A673 (cell line): ENCODE results near the gene MDM1. TPM values are rescaled to one million over a fixed set of nuclear protein-coding genes. Genes with fewer than 3 reads are reported as not detected.

Experiments
- BruUV-seq: library from RNA; stranded (reverse); fragments of 400-500 nt; replicated peaks from 2 replicates; lab custom pipeline; 2021; lab: Mats Ljungman, UMichigan
- CTCF ChIA-PET: fragments of 300-600 bp; sonication (Branson Sonifier 250); formaldehyde crosslinking; loops from one replicate; lab custom pipeline; 2022; ENCODE audit warnings: antibody characterized with exemption; lab: Charles Lee
- POLR2A ChIA-PET: fragments of 300-600 bp; sonication (Branson Sonifier 250); formaldehyde crosslinking; loops from one replicate; lab custom pipeline; 2022; ENCODE audit warnings: antibody characterized with exemption; ENCODE audit not compliant: low non-redundant PET; lab: Charles Lee
- DNase-seq: peaks from one replicate; pipeline ENCODE4 v3.0.0-alpha.2; 2015; ENCODE audit warnings: low spot score
- H3K27ac ChIP-seq: fragments of 200-600 bp; sonication (generic); 2 replicates; pipeline ENCODE4 v1.5.1; 2016; ENCODE audit warnings: mixed run types, low read depth, mild to moderate bottlenecking, mixed read lengths, antibody characterized with exemption, low read length; ENCODE audit not compliant: poor library complexity, severe bottlenecking
- H3K27me3 ChIP-seq: fragments of 200-600 bp; sonication (generic); replicated peaks from 2 replicates; pipeline ENCODE4 v1.6.1; 2017; ENCODE audit warnings: mixed run types, low read depth, mild to moderate bottlenecking, mixed read lengths, antibody characterized with exemption, low read length; ENCODE audit not compliant: insufficient read depth, poor library complexity
- H3K36me3 ChIP-seq: fragments of 200-600 bp; sonication (generic); 2 replicates; pipeline ENCODE4 v1.6.1; 2016; ENCODE audit warnings: mixed run types, mild to moderate bottlenecking, mixed read lengths, antibody characterized with exemption, low read length; ENCODE audit not compliant: insufficient read depth, poor library complexity, severe bottlenecking
- H3K4me1 ChIP-seq: fragments of 200-600 bp; sonication (generic); 2 replicates; pipeline ENCODE4 v1.6.1; 2017; ENCODE audit warnings: mixed run types, mild to moderate bottlenecking, mixed read lengths, antibody characterized with exemption, low read length; ENCODE audit not compliant: insufficient read depth, poor library complexity, severe bottlenecking
- H3K4me3 ChIP-seq: fragments of 200-600 bp; sonication (generic); 2 replicates; pipeline ENCODE4 v1.5.1; 2016; ENCODE audit warnings: low read depth, mixed run types, mild to moderate bottlenecking, mixed read lengths, low read length; ENCODE audit not compliant: poor library complexity, severe bottlenecking
- H3K9me3 ChIP-seq: fragments of 200-600 bp; sonication (generic); 2 replicates; pipeline ENCODE4 v1.6.1; 2016; ENCODE audit warnings: mixed run types, low read depth, mild to moderate bottlenecking, mixed read lengths, antibody characterized with exemption, low read length; ENCODE audit not compliant: poor library complexity, severe bottlenecking
- CTCF ChIP-seq: fragments of 300-800, 200-600 bp; sonication (generic); conservative IDR thresholded peaks from 2 replicates; pipeline ENCODE4 v1.5.1; 2017; ENCODE audit warnings: low read depth, mild to moderate bottlenecking, antibody characterized with exemption, low read length, moderate library complexity, mixed read lengths
- EZH2 ChIP-seq: fragments of 200-600 bp; sonication (generic); IDR thresholded peaks from 2 replicates; pipeline ENCODE4 v1.6.1; 2017; ENCODE audit warnings: borderline replicate concordance, low read depth, mild to moderate bottlenecking, mixed read lengths, antibody characterized with exemption, low read length; ENCODE audit not compliant: poor library complexity, severe bottlenecking
- intact Hi-C: fragments of 100-400 bp; cut with micrococcal nuclease; formaldehyde crosslinking; loops from one replicate; pipeline ENCODE4 v1.10.0; 2022; ENCODE audit not compliant: unreplicated experiment
- total RNA-seq: library from RNA; stranded (reverse); gene quantifications from 2 replicates; pipeline ENCODE4 v1.2.3, GENCODE V29; 2021

MDM1 gene
- total RNA-seq, 1 experiment from 2014 or later: 18.6 TPM

- no TSS peak for BruUV-seq
- no peaks in the 10 kb centered on the region for H3K4me1 ChIP-seq
- no peaks in the 10 kb centered on the region for H3K9me3 ChIP-seq
- ChIA-PET POLR2A (no interaction called here), CTCF (no interaction called here)
- no peak overlapping the region for H3K27ac ChIP-seq
- no peak for DNase-seq
- no peak for TF ChIP-seq CTCF
- no peaks in the 10 kb centered on the region for H3K36me3 ChIP-seq
- intact Hi-C loops: no loop called here
- no peaks in the 10 kb centered on the region for H3K27me3 ChIP-seq
- no peak overlapping the region for H3K4me3 ChIP-seq
Measured at GRCh38 chr12:68375756-68376695, 43.9 kb upstream of the MDM1 start.

- no TSS peak for BruUV-seq
- TF ChIP-seq CTCF: no peak
- TF ChIP-seq EZH2: no peak
- no peaks in the 10 kb centered on the region for H3K4me1 ChIP-seq
Measured at GRCh38 chr12:68374307-68374982, 42.3 kb upstream of the MDM1 start.

GRCh38 chr12:68370667-68371066 lies 38.5 kb upstream of the MDM1 start:
- TF ChIP-seq EZH2 (no peak), CTCF (no peak)
- CTCF ChIA-PET: no interaction called here
- no peak overlapping the region for H3K4me3 ChIP-seq
- intact Hi-C loops: no loop called here
- H3K36me3 ChIP-seq: no peaks in the 10 kb centered on the region
- H3K4me1 ChIP-seq: peaks cover 4% of the 10 kb centered on the region
- H3K27me3 ChIP-seq: no peaks in the 10 kb centered on the region
- DNase-seq: no peak
- POLR2A ChIA-PET: no interaction called here
- no peaks in the 10 kb centered on the region for H3K9me3 ChIP-seq
- no TSS peak for BruUV-seq
- H3K27ac ChIP-seq: no peak overlapping the region

More at GRCh38 chr12:68374307-68374982, 42.3 kb upstream of the MDM1 start:
- Histone ChIP-seq H3K9me3 (no peaks in the 10 kb centered on the region), H3K27ac (no peak overlapping the region), H3K27me3 (no peaks in the 10 kb centered on the region), H3K4me3 (no peak overlapping the region), H3K36me3 (no peaks in the 10 kb centered on the region)
- ChIA-PET POLR2A (no interaction called here), CTCF (no interaction called here)
- DNase-seq: no peak
- intact Hi-C loops: no loop called here
